ENCODE measurements around the gene SLIT3.

- TF ChIP-seq POLR2A (IDR thresholded peaks at IDR 0.05) = no peak
- TF ChIP-seq, protein P1, sequence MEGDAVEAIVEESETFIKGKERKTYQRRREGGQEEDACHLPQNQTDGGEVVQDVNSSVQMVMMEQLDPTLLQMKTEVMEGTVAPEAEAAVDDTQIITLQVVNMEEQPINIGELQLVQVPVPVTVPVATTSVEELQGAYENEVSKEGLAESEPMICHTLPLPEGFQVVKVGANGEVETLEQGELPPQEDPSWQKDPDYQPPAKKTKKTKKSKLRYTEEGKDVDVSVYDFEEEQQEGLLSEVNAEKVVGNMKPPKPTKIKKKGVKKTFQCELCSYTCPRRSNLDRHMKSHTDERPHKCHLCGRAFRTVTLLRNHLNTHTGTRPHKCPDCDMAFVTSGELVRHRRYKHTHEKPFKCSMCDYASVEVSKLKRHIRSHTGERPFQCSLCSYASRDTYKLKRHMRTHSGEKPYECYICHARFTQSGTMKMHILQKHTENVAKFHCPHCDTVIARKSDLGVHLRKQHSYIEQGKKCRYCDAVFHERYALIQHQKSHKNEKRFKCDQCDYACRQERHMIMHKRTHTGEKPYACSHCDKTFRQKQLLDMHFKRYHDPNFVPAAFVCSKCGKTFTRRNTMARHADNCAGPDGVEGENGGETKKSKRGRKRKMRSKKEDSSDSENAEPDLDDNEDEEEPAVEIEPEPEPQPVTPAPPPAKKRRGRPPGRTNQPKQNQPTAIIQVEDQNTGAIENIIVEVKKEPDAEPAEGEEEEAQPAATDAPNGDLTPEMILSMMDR (IDR thresholded peaks at IDR 0.05) = no peak
Measured at GRCh38 chr5:169013846-169014245, 287.1 kb downstream of the SLIT3 start.

Data from breast epithelium (tissue), 3 donors.